ENCODE results near the gene TCF21.

GRCh38 chr6:133919362-133919761 lies 30.4 kb downstream of the TCF21 start:
- TF ChIP-seq POLR2A (IDR thresholded peaks at IDR 0.05) (no peak), CTCF (IDR thresholded peaks at IDR 0.05) (no peak), POLR2AphosphoS5 (IDR thresholded peaks at IDR 0.05) (no peak)
